SK-N-SH (cell line): ENCODE measurements around the gene DONSON. TPM values are rescaled to one million over a fixed set of nuclear protein-coding genes. Genes with fewer than 3 reads are reported as not detected.

Experiments used
- CTCF ChIA-PET: fragments of 300-600, 350-600 bp; formaldehyde crosslinking; extraction: SDS; loops from one replicate; lab custom pipeline; 2021; lab: Yijun Ruan, JAX
- POLR2A ChIA-PET: fragments of 350-600 bp; sonication (Branson Sonifier 250); formaldehyde crosslinking; extraction: SDS; loops from one replicate; lab custom pipeline; 2020; ENCODE audit warnings: antibody characterized with exemption, inconsistent platforms; lab: Yijun Ruan, JAX
- DNase-seq: peaks from one replicate; pipeline ENCODE4 v3.0.0; 2012
- H2AFZ ChIP-seq: fragments of 200-600 bp; sonication (generic); 2 replicates; pipeline ENCODE4 v1.8.1; 2016; ENCODE audit warnings: antibody characterized with exemption, mild to moderate bottlenecking, low read depth
- H3F3A ChIP-seq: fragments of 200-600 bp; sonication (generic); replicated peaks from 2 replicates; pipeline ENCODE3; 2016; ENCODE audit warnings: antibody characterized with exemption, mild to moderate bottlenecking; ENCODE audit not compliant: insufficient read depth
- H3K27ac ChIP-seq, 2 experiments: fragments of 200-500 bp in 1 of 2; fragments of 200-600 bp in 1 of 2; sonication (Bioruptor generic) in 1 of 2; sonication (generic), shearing (Covaris generic) in 1 of 2; 2 replicates each; pipeline versions ENCODE4 v1.5.1 to v1.6.1; 2014 to 2016; ENCODE audit warnings: low read depth in 2 of 2, inconsistent platforms in 1 of 2, low read length in 1 of 2, mild to moderate bottlenecking in 1 of 2, mixed read lengths in 1 of 2
- H3K27me3 ChIP-seq: fragments of 200-600 bp; sonication (generic), shearing (Covaris generic); 2 replicates; pipeline ENCODE4 v1.6.1; 2016; ENCODE audit warnings: mixed run types; ENCODE audit not compliant: insufficient read depth
- H3K36me3 ChIP-seq, 2 experiments: fragments of 200-500 bp in 1 of 2; fragments of 200-600 bp in 1 of 2; sonication (Bioruptor generic) in 1 of 2; sonication (generic) in 1 of 2; replicated peaks in 1 of 2; 2 replicates each; pipeline versions ENCODE3 to v1.5.1; 2014 to 2016; ENCODE audit warnings: low read length in 1 of 2, mild to moderate bottlenecking in 1 of 2; ENCODE audit not compliant: insufficient read depth in 2 of 2, control insufficient read depth in 1 of 2
- H3K4me1 ChIP-seq, 2 experiments: fragments of 200-500 bp in 1 of 2; fragments of 200-600 bp in 1 of 2; sonication (Bioruptor generic) in 1 of 2; sonication (generic), shearing (Covaris generic) in 1 of 2; 2 replicates each; pipeline versions ENCODE4 v1.5.1 to v1.6.1; 2014 to 2016; ENCODE audit warnings: low read depth in 1 of 2, low read length in 1 of 2, mixed run types in 1 of 2; ENCODE audit not compliant: insufficient read depth in 2 of 2, control insufficient read depth in 1 of 2
- H3K4me2 ChIP-seq: fragments of 200-600 bp; sonication (generic), shearing (Covaris generic); 2 replicates; pipeline ENCODE4 v1.6.1; 2017; ENCODE audit warnings: mixed run types
- H3K4me3 ChIP-seq, 2 experiments: fragments of 200-500 bp in 1 of 2; fragments of 200-600 bp in 1 of 2; sonication (Bioruptor generic) in 1 of 2; sonication (generic), shearing (Covaris generic) in 1 of 2; 2 replicates each; pipeline versions ENCODE4 v1.5.1 to v1.8.1; 2014 to 2016; ENCODE audit warnings: low read depth in 2 of 2, inconsistent platforms in 1 of 2, low read length in 1 of 2, mild to moderate bottlenecking in 1 of 2, mixed read lengths in 1 of 2, moderate library complexity in 1 of 2
- H3K79me2 ChIP-seq: fragments of 200-600 bp; sonication (generic); 2 replicates; pipeline ENCODE4 v1.8.1; 2017; ENCODE audit warnings: mild to moderate bottlenecking; ENCODE audit not compliant: insufficient read depth
- H3K9ac ChIP-seq: fragments of 200-600 bp; sonication (generic); 2 replicates; pipeline ENCODE4 v1.6.1; 2017; ENCODE audit warnings: mixed run types
- H3K9me2 ChIP-seq: fragments of 200-600 bp; sonication (generic); 2 replicates; pipeline ENCODE4 v1.6.1; 2017; ENCODE audit warnings: mixed run types
- H3K9me3 ChIP-seq: fragments of 200-600 bp; sonication (generic); 2 replicates; pipeline ENCODE4 v1.6.1; 2017; ENCODE audit warnings: mixed run types, mild to moderate bottlenecking, moderate library complexity
- H4K20me1 ChIP-seq: fragments of 200-600 bp; sonication (generic); 2 replicates; pipeline ENCODE4 v1.6.1; 2017; ENCODE audit warnings: mild to moderate bottlenecking, mixed run types; ENCODE audit not compliant: insufficient read depth
- CHD2 ChIP-seq: fragments of 150-350 bp; IDR thresholded peaks from 2 replicates; pipeline ENCODE4 v1.6.1; 2018; ENCODE audit warnings: low read length; ENCODE audit not compliant: partially characterized antibody
- CTCF ChIP-seq: fragments of 200-600 bp; sonication (generic); IDR thresholded peaks from 2 replicates; pipeline ENCODE4 v1.6.1; 2017; ENCODE audit warnings: antibody characterized with exemption, mild to moderate bottlenecking, moderate library complexity
- ELF1 ChIP-seq: IDR thresholded peaks from 2 replicates; pipeline ENCODE4 v1.4.0; 2012
- EZH2phosphoT487 ChIP-seq: fragments of 200-600 bp; sonication (generic); IDR thresholded peaks from 2 replicates; pipeline ENCODE4 v1.6.1; 2017; ENCODE audit warnings: low read depth, mixed run types, mild to moderate bottlenecking, antibody characterized with exemption, moderate library complexity, borderline replicate concordance
- GATA2 ChIP-seq: sonication (generic); formaldehyde crosslinking; IDR thresholded peaks from 2 replicates; pipeline ENCODE4 v1.5.0; 2020; ENCODE audit warnings: mild to moderate bottlenecking, missing genetic modification reagents
- JUND ChIP-seq: IDR thresholded peaks from 2 replicates; pipeline ENCODE4 v1.4.0; 2012
- MAX ChIP-seq: IDR thresholded peaks from 2 replicates; pipeline ENCODE4 v1.4.0; 2012; ENCODE audit warnings: low read depth
- MEF2A ChIP-seq: IDR thresholded peaks from 2 replicates; pipeline ENCODE4 v1.4.0; 2012; ENCODE audit warnings: low read depth, borderline replicate concordance
- REST ChIP-seq: IDR thresholded peaks from 2 replicates; pipeline ENCODE4 v1.6.1; 2012; ENCODE audit warnings: mild to moderate bottlenecking, low read depth, low read length, moderate library complexity
- TAF1 ChIP-seq: IDR thresholded peaks from 2 replicates; pipeline ENCODE4 v1.6.1; 2012; ENCODE audit warnings: low read depth, mild to moderate bottlenecking, low read length, moderate library complexity, borderline replicate concordance
- TCF12 ChIP-seq: IDR thresholded peaks from 2 replicates; pipeline ENCODE4 v1.4.0; 2012
- USF1 ChIP-seq: IDR thresholded peaks from 2 replicates; pipeline ENCODE4 v1.4.0; 2012; ENCODE audit warnings: low read depth, borderline replicate concordance
- YY1 ChIP-seq: IDR thresholded peaks from 2 replicates; pipeline ENCODE4 v1.4.0; 2012; ENCODE audit warnings: low read depth, mild to moderate bottlenecking
- WGBS: methylation state at CpG from one replicate; pipeline ENCODE4 v1.1.6; 2017; ENCODE audit warnings: low lambda C conversion rate; 5-methylcytosine and 5-hydroxymethylcytosine counted together
- polyA plus RNA-seq, 3 experiments: library from polyadenylated mRNA; depleted of rRNA; stranded (reverse); fragments of >200 nt; gene quantifications; 2 replicates each; pipeline ENCODE4 v1.2.3, GENCODE V29; 2012
- TF ChIP-seq, protein P1 (sequence below): IDR thresholded peaks from 2 replicates; pipeline ENCODE4 v1.4.0; 2012; ENCODE audit warnings: low read depth, borderline replicate concordance
- TF ChIP-seq, protein P2 (sequence below): fragments of 150-350 bp; IDR thresholded peaks from 2 replicates; pipeline ENCODE4 v1.6.1; 2017; ENCODE audit warnings: antibody characterized with exemption, low read length, low read depth, borderline replicate concordance

DONSON gene
- polyA plus RNA-seq, 1 of the 3 experiments (the other 2 are of a cell fraction) = 17.3 TPM

DNA sequence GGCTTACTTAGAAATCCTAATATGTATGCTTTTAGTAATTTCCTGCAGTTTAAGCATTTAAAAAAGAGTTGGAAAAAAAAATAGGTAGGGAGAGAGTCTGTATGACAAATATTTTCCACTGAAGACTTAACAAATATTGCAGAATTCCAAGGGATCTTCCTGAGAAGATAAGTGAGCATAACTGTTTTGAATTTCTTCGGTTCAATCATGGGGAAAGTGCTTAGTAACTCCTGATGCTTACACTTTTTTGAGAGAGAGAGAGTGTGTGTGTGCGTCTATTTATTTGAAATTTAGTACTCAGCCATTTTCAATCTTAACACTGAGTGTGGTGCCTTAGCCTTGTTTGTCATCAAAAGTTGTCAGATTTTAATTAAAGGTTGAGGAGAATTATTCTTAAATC lies 27.1 kb downstream of the DONSON start:
- DNase-seq = no peak
- WGBS = 95% methylated on average over 2 of the region's 2 CpGs
- Histone ChIP-seq H3K4me3 (no peak overlapping the region), H3K4me1 (no peaks in the 10 kb centered on the region), H3K9me2 (no peaks in the 10 kb centered on the region), H3F3A (peaks cover 8% of the 10 kb centered on the region), H2AFZ (no peak overlapping the region), H3K4me2 (no peak overlapping the region), H3K27me3 (no peaks in the 10 kb centered on the region), H3K9ac (no peak overlapping the region), H4K20me1 (peaks cover 72% of the 10 kb centered on the region), H3K36me3 (peaks cover 90 to 95% of the 10 kb centered on the region in 2 experiments), H3K27ac (no peak overlapping the region), H3K9me3 (no peaks in the 10 kb centered on the region), H3K79me2 (peaks cover 97% of the 10 kb centered on the region)
- TF ChIP-seq REST = no peak
- no peak for TF ChIP-seq CHD2
- TF ChIP-seq YY1 = no peak
- TF ChIP-seq, protein P1, sequence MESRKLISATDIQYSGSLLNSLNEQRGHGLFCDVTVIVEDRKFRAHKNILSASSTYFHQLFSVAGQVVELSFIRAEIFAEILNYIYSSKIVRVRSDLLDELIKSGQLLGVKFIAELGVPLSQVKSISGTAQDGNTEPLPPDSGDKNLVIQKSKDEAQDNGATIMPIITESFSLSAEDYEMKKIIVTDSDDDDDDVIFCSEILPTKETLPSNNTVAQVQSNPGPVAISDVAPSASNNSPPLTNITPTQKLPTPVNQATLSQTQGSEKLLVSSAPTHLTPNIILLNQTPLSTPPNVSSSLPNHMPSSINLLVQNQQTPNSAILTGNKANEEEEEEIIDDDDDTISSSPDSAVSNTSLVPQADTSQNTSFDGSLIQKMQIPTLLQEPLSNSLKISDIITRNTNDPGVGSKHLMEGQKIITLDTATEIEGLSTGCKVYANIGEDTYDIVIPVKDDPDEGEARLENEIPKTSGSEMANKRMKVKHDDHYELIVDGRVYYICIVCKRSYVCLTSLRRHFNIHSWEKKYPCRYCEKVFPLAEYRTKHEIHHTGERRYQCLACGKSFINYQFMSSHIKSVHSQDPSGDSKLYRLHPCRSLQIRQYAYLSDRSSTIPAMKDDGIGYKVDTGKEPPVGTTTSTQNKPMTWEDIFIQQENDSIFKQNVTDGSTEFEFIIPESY = no peak
- no peak for TF ChIP-seq EZH2phosphoT487
- TF ChIP-seq JUND = no peak
- no peak for TF ChIP-seq GATA2 (CRISPR knock-in tag)
- no peak for TF ChIP-seq TAF1
- no peak for TF ChIP-seq MEF2A
- TF ChIP-seq CTCF = no peak
- no peak for TF ChIP-seq ELF1
- TF ChIP-seq TCF12 = no peak
- TF ChIP-seq, protein P2, sequence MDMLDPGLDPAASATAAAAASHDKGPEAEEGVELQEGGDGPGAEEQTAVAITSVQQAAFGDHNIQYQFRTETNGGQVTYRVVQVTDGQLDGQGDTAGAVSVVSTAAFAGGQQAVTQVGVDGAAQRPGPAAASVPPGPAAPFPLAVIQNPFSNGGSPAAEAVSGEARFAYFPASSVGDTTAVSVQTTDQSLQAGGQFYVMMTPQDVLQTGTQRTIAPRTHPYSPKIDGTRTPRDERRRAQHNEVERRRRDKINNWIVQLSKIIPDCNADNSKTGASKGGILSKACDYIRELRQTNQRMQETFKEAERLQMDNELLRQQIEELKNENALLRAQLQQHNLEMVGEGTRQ = no peak
- TF ChIP-seq USF1 = no peak
- TF ChIP-seq MAX = no peak
- ChIA-PET CTCF (no interaction called here), POLR2A (no interaction called here)
